ENCODE data around the gene RYR1. TPM values are rescaled to one million over a fixed set of nuclear protein-coding genes. Genes with fewer than 3 reads are reported as not detected.
A peak's percentile ranks its signal among the peaks of the same experiment; 100 is the strongest.
"Not testable (repeated sequence)": the region's sequence is repeated elsewhere in the genome, so short reads cannot be mapped to it uniquely, and the experiment has no call there.

Gene RYR1
- total RNA-seq, 3 donors from 2014 or later = 0.46 to 2.5 (median 1.3) TPM

- ATAC-seq (peak; percentile 90), DNase-seq (peak; percentile 69 to 73 (median 73))
- no peaks in the 10 kb centered on the region for H3K4me1 ChIP-seq (ENCODE audit: low read depth)
- H3K9me3 ChIP-seq = no peaks in the 10 kb centered on the region
- no peaks in the 10 kb centered on the region for H3K36me3 ChIP-seq (ENCODE audit: low read depth)
- intact Hi-C loops (cut with DNase I, micrococcal nuclease) = no loop called here
- no peak overlapping the region for H3K4me3 ChIP-seq
- no peak for TF ChIP-seq CTCF (IDR thresholded peaks at IDR 0.05)
Measured at GRCh38 chr19:38596057-38596981, 162.8 kb downstream of the RYR1 start.

GRCh38 chr19:38597075-38597474 lies 163.6 kb downstream of the RYR1 start:
- Histone ChIP-seq H3K4me1 (ENCODE audit: low read depth) (no peaks in the 10 kb centered on the region), H3K4me3 (no peak overlapping the region), H3K36me3 (ENCODE audit: low read depth) (no peaks in the 10 kb centered on the region), H3K9me3 (no peaks in the 10 kb centered on the region)
- ATAC-seq = no peak
- DNase-seq = no peak
- intact Hi-C loops (cut with DNase I, micrococcal nuclease) = no loop called here
- TF ChIP-seq CTCF (IDR thresholded peaks at IDR 0.05) = no peak

- TF ChIP-seq CTCF (IDR thresholded peaks at IDR 0.05) = no peak
- DNase-seq (no peak), ATAC-seq (no peak)
- intact Hi-C loops (cut with DNase I, micrococcal nuclease) = no loop called here
- no peaks in the 10 kb centered on the region for H3K36me3 ChIP-seq (ENCODE audit: low read depth)
- H3K4me3 ChIP-seq = no peak overlapping the region
- H3K9me3 ChIP-seq = no peaks in the 10 kb centered on the region
- no peaks in the 10 kb centered on the region for H3K4me1 ChIP-seq (ENCODE audit: low read depth)
Measured at GRCh38 chr19:38599722-38600121, 166.2 kb downstream of the RYR1 start.

GRCh38 chr19:38602856-38603255 lies 169.4 kb downstream of the RYR1 start:
- H3K4me1 ChIP-seq (ENCODE audit: low read depth); ATAC-seq; DNase-seq; intact Hi-C loops (cut with DNase I, micrococcal nuclease); H3K9me3 ChIP-seq; H3K4me3 ChIP-seq; H3K36me3 ChIP-seq (ENCODE audit: low read depth): not testable (repeated sequence)

- intact Hi-C loops (cut with DNase I, micrococcal nuclease) = no loop called here
- H3K9me3 ChIP-seq = no peaks in the 10 kb centered on the region
- no peak for DNase-seq
- H3K36me3 ChIP-seq (ENCODE audit: low read depth) = no peaks in the 10 kb centered on the region
- no peak for TF ChIP-seq CTCF (IDR thresholded peaks at IDR 0.05)
- H3K4me1 ChIP-seq (ENCODE audit: low read depth) = no peaks in the 10 kb centered on the region
- ATAC-seq = no peak
- H3K4me3 ChIP-seq = no peak overlapping the region
Measured at GRCh38 chr19:38606131-38606530, 172.6 kb downstream of the RYR1 start.

GRCh38 chr19:38614289-38614688 lies 180.8 kb downstream of the RYR1 start:
- intact Hi-C loops (cut with DNase I, micrococcal nuclease) = no loop called here
- no peak for DNase-seq
- no peaks in the 10 kb centered on the region for H3K4me1 ChIP-seq (ENCODE audit: low read depth)
- no peaks in the 10 kb centered on the region for H3K36me3 ChIP-seq (ENCODE audit: low read depth)
- no peak overlapping the region for H3K4me3 ChIP-seq
- no peak for TF ChIP-seq CTCF (IDR thresholded peaks at IDR 0.05)
- H3K9me3 ChIP-seq = no peaks in the 10 kb centered on the region
- no peak for ATAC-seq

Data from mucosa of descending colon (tissue), 3 donors.